ENCODE measurements around the gene DCAF12.

The DCAF12 gene

DNA sequence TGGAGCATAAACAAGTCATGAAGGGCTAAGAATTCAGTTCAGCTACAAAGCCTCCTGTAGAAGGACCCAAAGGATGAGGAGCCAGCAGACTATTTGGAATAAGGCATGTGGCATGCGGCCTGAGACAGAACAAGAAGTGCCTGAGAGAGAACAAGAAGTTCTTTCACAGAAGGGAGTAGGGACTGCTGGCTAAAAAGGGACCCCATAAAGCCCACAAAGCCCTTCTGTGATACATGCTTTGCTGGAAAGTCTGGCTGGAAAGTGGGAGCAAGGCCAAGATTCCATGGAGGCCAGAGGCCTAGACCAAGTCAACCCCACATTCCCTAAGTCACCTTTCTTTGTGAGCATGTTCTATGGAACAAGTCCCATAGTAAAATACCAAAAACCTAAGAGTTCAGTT, 41.9 kb downstream of the DCAF12 start:
- no peak for DNase-seq (ENCODE audit: low read depth in 1 of 2, low spot score in 1 of 2)
- Histone ChIP-seq H3K27me3 (ENCODE audit: insufficient read depth, poor library complexity, severe bottlenecking) (no peaks in the 10 kb centered on the region), H3K4me3 (replicated peaks; ENCODE audit: insufficient read depth, low read length) (no peak overlapping the region), H3K27ac (replicated peaks) (no peak overlapping the region)
- no peak for TF ChIP-seq GABPA (IDR thresholded peaks at IDR 0.05; ENCODE audit: low read depth)
- TF ChIP-seq, protein P1, sequence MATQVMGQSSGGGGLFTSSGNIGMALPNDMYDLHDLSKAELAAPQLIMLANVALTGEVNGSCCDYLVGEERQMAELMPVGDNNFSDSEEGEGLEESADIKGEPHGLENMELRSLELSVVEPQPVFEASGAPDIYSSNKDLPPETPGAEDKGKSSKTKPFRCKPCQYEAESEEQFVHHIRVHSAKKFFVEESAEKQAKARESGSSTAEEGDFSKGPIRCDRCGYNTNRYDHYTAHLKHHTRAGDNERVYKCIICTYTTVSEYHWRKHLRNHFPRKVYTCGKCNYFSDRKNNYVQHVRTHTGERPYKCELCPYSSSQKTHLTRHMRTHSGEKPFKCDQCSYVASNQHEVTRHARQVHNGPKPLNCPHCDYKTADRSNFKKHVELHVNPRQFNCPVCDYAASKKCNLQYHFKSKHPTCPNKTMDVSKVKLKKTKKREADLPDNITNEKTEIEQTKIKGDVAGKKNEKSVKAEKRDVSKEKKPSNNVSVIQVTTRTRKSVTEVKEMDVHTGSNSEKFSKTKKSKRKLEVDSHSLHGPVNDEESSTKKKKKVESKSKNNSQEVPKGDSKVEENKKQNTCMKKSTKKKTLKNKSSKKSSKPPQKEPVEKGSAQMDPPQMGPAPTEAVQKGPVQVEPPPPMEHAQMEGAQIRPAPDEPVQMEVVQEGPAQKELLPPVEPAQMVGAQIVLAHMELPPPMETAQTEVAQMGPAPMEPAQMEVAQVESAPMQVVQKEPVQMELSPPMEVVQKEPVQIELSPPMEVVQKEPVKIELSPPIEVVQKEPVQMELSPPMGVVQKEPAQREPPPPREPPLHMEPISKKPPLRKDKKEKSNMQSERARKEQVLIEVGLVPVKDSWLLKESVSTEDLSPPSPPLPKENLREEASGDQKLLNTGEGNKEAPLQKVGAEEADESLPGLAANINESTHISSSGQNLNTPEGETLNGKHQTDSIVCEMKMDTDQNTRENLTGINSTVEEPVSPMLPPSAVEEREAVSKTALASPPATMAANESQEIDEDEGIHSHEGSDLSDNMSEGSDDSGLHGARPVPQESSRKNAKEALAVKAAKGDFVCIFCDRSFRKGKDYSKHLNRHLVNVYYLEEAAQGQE (IDR thresholded peaks at IDR 0.05; ENCODE audit: insufficient replicate concordance, low read depth) = no peak
- no peak for TF ChIP-seq SPI1 (IDR thresholded peaks at IDR 0.05; ENCODE audit: borderline replicate concordance, low read depth)
- TF ChIP-seq POLR2AphosphoS5 (IDR thresholded peaks at IDR 0.05; ENCODE audit: low read depth) = no peak
- TF ChIP-seq, protein P2, sequence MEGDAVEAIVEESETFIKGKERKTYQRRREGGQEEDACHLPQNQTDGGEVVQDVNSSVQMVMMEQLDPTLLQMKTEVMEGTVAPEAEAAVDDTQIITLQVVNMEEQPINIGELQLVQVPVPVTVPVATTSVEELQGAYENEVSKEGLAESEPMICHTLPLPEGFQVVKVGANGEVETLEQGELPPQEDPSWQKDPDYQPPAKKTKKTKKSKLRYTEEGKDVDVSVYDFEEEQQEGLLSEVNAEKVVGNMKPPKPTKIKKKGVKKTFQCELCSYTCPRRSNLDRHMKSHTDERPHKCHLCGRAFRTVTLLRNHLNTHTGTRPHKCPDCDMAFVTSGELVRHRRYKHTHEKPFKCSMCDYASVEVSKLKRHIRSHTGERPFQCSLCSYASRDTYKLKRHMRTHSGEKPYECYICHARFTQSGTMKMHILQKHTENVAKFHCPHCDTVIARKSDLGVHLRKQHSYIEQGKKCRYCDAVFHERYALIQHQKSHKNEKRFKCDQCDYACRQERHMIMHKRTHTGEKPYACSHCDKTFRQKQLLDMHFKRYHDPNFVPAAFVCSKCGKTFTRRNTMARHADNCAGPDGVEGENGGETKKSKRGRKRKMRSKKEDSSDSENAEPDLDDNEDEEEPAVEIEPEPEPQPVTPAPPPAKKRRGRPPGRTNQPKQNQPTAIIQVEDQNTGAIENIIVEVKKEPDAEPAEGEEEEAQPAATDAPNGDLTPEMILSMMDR (IDR thresholded peaks at IDR 0.05; ENCODE audit: insufficient read depth, low read length) = no peak

DNA sequence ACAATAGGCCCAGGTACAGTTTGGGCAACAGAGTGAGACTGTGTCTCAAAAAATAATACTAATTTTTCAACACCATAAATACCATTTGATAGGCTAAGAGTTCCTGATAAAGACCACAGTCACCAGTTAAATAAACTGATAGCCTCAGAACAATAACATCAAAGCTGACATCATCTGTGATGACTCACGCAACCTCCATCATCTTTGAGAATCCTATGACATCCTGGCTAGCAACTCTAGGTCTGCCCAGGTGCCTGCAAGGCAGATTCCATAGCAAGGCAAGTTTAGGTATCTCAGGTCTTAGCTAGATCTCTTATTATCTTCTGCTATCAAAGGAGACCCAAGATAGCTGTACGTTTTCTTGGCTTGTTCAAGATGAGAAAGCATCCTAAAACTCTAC, 47.3 kb downstream of the DCAF12 start:
- no peaks in the 10 kb centered on the region for H3K27me3 ChIP-seq (ENCODE audit: insufficient read depth, poor library complexity, severe bottlenecking)
- DNase-seq (ENCODE audit: low read depth in 1 of 2, low spot score in 1 of 2) = no peak
- no peak overlapping the region for H3K27ac ChIP-seq (replicated peaks)
- no peak overlapping the region for H3K4me3 ChIP-seq (replicated peaks; ENCODE audit: insufficient read depth, low read length)
- TF ChIP-seq SPI1 (IDR thresholded peaks at IDR 0.05; ENCODE audit: borderline replicate concordance, low read depth) (no peak), GABPA (IDR thresholded peaks at IDR 0.05; ENCODE audit: low read depth) (no peak), POLR2AphosphoS5 (IDR thresholded peaks at IDR 0.05; ENCODE audit: low read depth) (no peak)
- TF ChIP-seq, protein P2 (IDR thresholded peaks at IDR 0.05; ENCODE audit: insufficient read depth, low read length) = no peak
- TF ChIP-seq, protein P1 (IDR thresholded peaks at IDR 0.05; ENCODE audit: insufficient replicate concordance, low read depth) = no peak

DNA sequence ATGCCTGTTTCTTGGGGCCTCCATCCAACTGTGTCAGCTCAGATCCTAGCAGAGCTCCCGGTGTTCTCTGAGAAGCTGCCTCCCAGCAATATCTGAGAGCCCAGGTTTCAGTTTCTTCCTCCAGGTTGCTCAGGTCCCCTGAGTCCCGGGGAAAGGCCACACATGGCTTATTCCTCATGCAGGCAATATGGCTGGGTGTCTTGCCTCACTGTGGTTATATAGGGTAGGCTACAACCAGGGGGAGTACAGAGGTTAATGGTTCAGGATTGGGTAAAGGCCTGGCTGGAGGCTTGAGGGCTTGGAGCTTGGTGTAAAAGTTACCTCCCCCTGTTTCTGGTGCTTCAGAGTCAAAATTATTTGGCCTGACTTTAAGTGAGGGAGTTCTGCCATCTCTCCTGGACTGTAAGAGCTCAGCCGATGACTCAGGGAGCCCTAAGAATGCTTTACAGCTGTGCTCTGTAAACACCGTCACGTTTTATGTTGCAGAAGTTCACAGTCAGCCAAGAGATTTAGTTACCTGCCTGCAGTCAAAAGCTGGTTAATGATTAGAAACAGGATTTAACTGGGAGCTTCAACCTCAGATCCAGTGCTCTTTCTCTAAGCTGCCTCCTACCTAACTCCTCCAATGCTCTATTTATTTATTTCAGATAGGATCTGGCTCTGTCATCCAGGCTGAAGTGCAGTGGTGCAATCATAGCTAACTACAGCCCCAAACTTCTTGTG, 53.5 kb downstream of the DCAF12 start:
- Histone ChIP-seq H3K27ac (replicated peaks) (no peak overlapping the region), H3K4me3 (replicated peaks; ENCODE audit: insufficient read depth, low read length) (no peak overlapping the region), H3K27me3 (ENCODE audit: insufficient read depth, poor library complexity, severe bottlenecking) (no peaks in the 10 kb centered on the region)
- no peak for DNase-seq (ENCODE audit: low read depth in 1 of 2, low spot score in 1 of 2)
- TF ChIP-seq, protein P1 (IDR thresholded peaks at IDR 0.05; ENCODE audit: insufficient replicate concordance, low read depth) = no peak
- no peak for TF ChIP-seq POLR2AphosphoS5 (IDR thresholded peaks at IDR 0.05; ENCODE audit: low read depth)
- TF ChIP-seq SPI1 (IDR thresholded peaks at IDR 0.05; ENCODE audit: borderline replicate concordance, low read depth) = no peak
- no peak for TF ChIP-seq GABPA (IDR thresholded peaks at IDR 0.05; ENCODE audit: low read depth)
- TF ChIP-seq, protein P2 (IDR thresholded peaks at IDR 0.05; ENCODE audit: insufficient read depth, low read length) = no peak

Data from HL-60 (cell line).